SK-N-SH treated with all-trans-retinoic acid at 6 μM for 48 hours (cell line): ENCODE data around the gene NCOA6.

Experiments used
- ARNTL ChIP-seq: fragments of 450-650 bp; formaldehyde crosslinking; IDR thresholded peaks from 2 replicates; pipeline ENCODE4 v1.5.0; 2020; ENCODE audit warnings: low read depth, mild to moderate bottlenecking, moderate library complexity, borderline replicate concordance
- TCF4 ChIP-seq: fragments of 250-450 bp; sonication (Bioruptor Pico); IDR thresholded peaks from 2 replicates; pipeline ENCODE4 v1.8.0; 2021; ENCODE audit warnings: mild to moderate bottlenecking, moderate library complexity, borderline replicate concordance
- ZC3H10 ChIP-seq: fragments of 250-450 bp; sonication (Bioruptor Pico); IDR thresholded peaks from 2 replicates; pipeline ENCODE4 v1.5.1; 2021; ENCODE audit warnings: mild to moderate bottlenecking, moderate library complexity
- ZNF70 ChIP-seq: fragments of 450-650 bp; formaldehyde crosslinking; IDR thresholded peaks from 2 replicates; pipeline ENCODE4 v1.5.0; 2020; ENCODE audit warnings: mild to moderate bottlenecking, moderate library complexity
- TF ChIP-seq, protein P1 (sequence below): fragments of 250-450 bp; sonication (Bioruptor Pico); IDR thresholded peaks from 2 replicates; pipeline ENCODE4 v1.8.0; 2021; ENCODE audit warnings: low read depth, mild to moderate bottlenecking, moderate library complexity, borderline replicate concordance
- TF ChIP-seq, protein P2 (sequence below): fragments of 250-450 bp; sonication (Bioruptor Pico); IDR thresholded peaks from 2 replicates; pipeline ENCODE4 v1.8.0; 2020; ENCODE audit warnings: mild to moderate bottlenecking, moderate library complexity, borderline replicate concordance
- TF ChIP-seq, protein P3 (sequence below): fragments of 250-450 bp; sonication (Bioruptor Pico); IDR thresholded peaks from 2 replicates; pipeline ENCODE4 v1.5.1; 2020; ENCODE audit warnings: low read depth, mild to moderate bottlenecking, moderate library complexity

DNA sequence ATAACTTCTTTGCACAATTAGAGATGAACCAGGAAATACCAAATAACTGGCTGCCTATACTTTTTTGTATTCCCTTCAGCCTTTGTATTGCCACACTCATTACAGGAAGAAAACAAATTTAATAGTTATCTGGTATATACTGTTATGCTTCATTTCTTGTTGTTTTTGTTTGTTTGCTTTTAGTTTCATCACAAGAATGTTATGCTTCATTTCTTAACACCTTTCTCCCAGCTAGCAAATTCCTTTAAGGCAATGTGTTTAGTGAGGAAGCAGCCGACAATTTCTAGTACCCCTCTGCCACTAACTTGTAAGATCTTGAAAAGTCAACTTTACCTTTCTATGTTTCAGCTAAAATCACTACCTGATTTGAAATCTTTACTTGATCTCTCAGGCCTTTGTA lies 1.4 kb downstream of the NCOA6 start:
- TF ChIP-seq, protein P1, sequence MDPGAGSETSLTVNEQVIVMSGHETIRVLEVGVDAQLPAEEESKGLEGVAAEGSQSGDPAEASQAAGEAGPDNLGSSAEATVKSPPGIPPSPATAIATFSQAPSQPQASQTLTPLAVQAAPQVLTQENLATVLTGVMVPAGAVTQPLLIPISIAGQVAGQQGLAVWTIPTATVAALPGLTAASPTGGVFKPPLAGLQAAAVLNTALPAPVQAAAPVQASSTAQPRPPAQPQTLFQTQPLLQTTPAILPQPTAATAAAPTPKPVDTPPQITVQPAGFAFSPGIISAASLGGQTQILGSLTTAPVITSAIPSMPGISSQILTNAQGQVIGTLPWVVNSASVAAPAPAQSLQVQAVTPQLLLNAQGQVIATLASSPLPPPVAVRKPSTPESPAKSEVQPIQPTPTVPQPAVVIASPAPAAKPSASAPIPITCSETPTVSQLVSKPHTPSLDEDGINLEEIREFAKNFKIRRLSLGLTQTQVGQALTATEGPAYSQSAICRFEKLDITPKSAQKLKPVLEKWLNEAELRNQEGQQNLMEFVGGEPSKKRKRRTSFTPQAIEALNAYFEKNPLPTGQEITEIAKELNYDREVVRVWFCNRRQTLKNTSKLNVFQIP (CRISPR knock-in tag): no peak
- TF ChIP-seq ZNF70 (CRISPR knock-in tag) (no peak), ARNTL (CRISPR knock-in tag) (no peak), TCF4 (CRISPR knock-in tag) (no peak), ZC3H10 (CRISPR knock-in tag) (no peak)
- TF ChIP-seq, protein P2, sequence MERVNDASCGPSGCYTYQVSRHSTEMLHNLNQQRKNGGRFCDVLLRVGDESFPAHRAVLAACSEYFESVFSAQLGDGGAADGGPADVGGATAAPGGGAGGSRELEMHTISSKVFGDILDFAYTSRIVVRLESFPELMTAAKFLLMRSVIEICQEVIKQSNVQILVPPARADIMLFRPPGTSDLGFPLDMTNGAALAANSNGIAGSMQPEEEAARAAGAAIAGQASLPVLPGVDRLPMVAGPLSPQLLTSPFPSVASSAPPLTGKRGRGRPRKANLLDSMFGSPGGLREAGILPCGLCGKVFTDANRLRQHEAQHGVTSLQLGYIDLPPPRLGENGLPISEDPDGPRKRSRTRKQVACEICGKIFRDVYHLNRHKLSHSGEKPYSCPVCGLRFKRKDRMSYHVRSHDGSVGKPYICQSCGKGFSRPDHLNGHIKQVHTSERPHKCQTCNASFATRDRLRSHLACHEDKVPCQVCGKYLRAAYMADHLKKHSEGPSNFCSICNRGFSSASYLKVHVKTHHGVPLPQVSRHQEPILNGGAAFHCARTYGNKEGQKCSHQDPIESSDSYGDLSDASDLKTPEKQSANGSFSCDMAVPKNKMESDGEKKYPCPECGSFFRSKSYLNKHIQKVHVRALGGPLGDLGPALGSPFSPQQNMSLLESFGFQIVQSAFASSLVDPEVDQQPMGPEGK (CRISPR knock-in tag): no peak
- TF ChIP-seq, protein P3, sequence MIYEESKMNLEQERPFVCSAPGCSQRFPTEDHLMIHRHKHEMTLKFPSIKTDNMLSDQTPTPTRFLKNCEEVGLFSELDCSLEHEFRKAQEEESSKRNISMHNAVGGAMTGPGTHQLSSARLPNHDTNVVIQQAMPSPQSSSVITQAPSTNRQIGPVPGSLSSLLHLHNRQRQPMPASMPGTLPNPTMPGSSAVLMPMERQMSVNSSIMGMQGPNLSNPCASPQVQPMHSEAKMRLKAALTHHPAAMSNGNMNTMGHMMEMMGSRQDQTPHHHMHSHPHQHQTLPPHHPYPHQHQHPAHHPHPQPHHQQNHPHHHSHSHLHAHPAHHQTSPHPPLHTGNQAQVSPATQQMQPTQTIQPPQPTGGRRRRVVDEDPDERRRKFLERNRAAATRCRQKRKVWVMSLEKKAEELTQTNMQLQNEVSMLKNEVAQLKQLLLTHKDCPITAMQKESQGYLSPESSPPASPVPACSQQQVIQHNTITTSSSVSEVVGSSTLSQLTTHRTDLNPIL (CRISPR knock-in tag): no peak
